Duodenal mucosa (tissue), 2 donors: ENCODE measurements around the gene RASGRP3.
"Not testable (repeated sequence)": the region's sequence is repeated elsewhere in the genome, so short reads cannot be mapped to it uniquely, and the experiment has no call there.

Experiments used
- H3K27ac ChIP-seq: one replicate; pipeline ENCODE4 v1.7.0; 2013; ENCODE audit warnings: low read depth, low read length
- H3K27me3 ChIP-seq, 2 donors: one replicate each; pipeline ENCODE4 v1.7.0; 2013; ENCODE audit warnings: low read length in 2 of 2, control low read depth in 1 of 2; ENCODE audit not compliant: insufficient read depth in 2 of 2, control insufficient read depth in 1 of 2
- H3K36me3 ChIP-seq, 2 donors: one replicate each; pipeline ENCODE4 v1.7.0; 2013; ENCODE audit warnings: low read length in 2 of 2, control low read depth in 1 of 2; ENCODE audit not compliant: insufficient read depth in 2 of 2, control insufficient read depth in 1 of 2
- H3K4me1 ChIP-seq, 2 donors: one replicate each; pipeline ENCODE4 v1.7.0; 2013; ENCODE audit warnings: low read length in 2 of 2, control low read depth in 1 of 2; ENCODE audit not compliant: insufficient read depth in 2 of 2, control insufficient read depth in 1 of 2
- H3K4me3 ChIP-seq, 2 donors: one replicate each; pipeline ENCODE4 v1.7.0; 2013; ENCODE audit warnings: low read length in 2 of 2, low read depth in 1 of 2
- H3K9ac ChIP-seq, 2 donors: one replicate each; pipeline ENCODE4 v1.7.0; 2013; ENCODE audit warnings: low read length in 2 of 2, low read depth in 1 of 2
- H3K9me3 ChIP-seq, 2 donors: one replicate each; pipeline ENCODE4 v1.7.0; 2013; ENCODE audit warnings: low read length in 2 of 2, control low read depth in 1 of 2; ENCODE audit not compliant: control insufficient read depth in 1 of 2

RASGRP3 gene

DNA sequence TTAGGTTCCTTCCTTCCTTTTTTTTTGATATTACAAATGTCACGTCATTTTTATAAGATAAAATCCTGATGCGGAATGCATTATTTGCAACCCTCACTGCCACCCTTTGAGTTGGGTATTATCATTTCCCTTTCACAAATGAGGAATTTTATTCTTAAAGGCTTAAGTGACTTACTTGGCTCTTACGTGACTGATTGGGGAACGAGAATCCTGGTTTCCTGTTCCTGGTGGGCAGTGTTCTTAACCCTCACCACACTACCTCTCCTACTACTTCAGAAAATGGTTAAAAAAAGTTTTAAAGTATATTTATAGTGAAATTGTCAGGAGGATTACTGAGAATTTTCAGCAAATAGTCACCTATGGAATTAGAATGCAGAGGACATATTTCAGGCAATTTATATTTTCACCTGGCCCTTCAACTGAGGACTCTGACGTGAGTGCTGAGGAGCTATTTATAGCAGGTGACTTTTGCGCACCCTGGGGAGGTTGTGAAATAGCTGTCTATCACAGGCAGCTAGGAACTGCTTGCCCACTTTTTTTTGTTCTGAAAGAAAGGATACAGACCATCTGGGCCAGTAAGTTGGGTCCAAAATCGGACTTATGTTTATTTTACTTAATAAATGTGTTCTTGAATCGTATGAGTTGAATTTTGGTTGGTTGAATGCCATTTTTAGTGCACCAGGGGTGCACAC is 18.7 kb upstream of the RASGRP3 start:
- H3K4me3 ChIP-seq: no peak overlapping the region
- no peak overlapping the region for H3K27ac ChIP-seq
- H3K27me3 ChIP-seq: no peaks in the 10 kb centered on the region
- H3K4me1 ChIP-seq: no peaks in the 10 kb centered on the region
- H3K9me3 ChIP-seq: peaks cover 0 to under 1% of the 10 kb centered on the region in 2 donors
- H3K36me3 ChIP-seq: no peaks in the 10 kb centered on the region
- H3K9ac ChIP-seq: no peak overlapping the region

DNA sequence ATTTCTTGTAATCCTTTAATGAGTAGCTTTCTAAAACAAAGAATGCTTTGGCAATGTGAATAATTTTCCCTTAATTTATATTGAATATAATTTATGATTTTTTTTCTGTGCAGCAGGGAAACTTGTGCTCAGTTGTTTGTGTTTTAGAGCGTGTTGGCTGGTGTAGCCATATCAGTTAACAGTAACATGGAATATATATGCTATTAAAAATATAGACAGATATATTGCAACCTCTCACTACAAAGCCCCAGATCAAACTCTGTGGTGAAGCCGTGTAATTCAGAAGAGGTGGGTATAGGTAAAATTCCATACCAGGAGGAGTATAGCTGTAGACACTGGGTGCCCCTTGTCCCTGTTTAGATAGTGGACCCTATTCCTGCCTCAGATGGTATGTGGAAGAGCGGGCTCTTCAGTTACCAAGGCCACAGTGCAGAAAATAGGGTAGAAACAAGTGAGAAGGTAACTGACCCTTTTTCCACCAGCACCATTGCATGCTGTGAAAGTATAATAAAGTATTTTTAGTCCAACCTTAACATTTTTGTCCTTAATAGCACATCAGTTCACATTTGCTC is 18.1 kb upstream of the RASGRP3 start:
- H3K9me3 ChIP-seq: no peaks in the 10 kb centered on the region
- H3K36me3 ChIP-seq: no peaks in the 10 kb centered on the region
- H3K27ac ChIP-seq: no peak overlapping the region
- H3K4me1 ChIP-seq: no peaks in the 10 kb centered on the region
- H3K27me3 ChIP-seq: no peaks in the 10 kb centered on the region
- H3K9ac ChIP-seq: no peak overlapping the region
- no peak overlapping the region for H3K4me3 ChIP-seq

DNA sequence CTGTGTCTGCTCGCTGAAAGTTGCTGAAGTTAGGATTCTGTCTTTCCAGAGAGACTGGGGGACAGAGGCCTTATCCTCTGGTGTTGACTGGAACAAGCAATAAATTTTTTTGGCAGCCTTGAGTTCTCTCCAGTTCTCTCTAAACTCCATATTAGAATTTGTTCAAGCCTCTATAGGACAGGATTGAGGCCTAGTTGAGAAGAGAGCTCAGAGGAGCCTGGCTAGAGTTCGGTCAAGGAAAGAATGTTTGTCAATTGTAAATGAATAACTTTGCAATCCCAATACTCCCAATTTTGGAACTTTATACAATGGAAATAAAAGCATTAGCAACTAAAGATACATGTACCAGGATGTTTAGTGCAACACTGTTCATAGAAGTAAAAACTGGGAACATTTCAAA is 16.7 kb upstream of the RASGRP3 start:
- Histone ChIP-seq H3K4me3 (no peak overlapping the region), H3K27ac (no peak overlapping the region)

DNA sequence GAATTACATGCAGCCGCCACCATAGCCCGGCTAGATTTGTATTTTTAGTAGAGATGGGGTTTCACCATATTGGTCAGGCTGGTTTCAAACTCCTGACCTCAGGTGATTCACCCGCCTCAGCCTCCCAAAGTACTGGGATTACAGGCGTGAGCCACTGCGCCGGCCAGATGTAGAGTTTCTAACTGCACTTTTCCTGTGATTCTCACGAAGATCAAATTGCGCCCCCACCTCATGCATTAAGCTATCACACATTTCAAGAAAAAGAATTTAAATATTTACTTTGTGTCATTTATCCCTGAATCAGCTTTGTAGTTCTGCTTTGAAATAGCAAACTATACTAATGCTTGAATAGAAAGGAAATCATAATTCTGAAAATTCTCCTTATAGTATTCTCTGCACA is 13.9 kb upstream of the RASGRP3 start:
- not testable (repeated sequence) for H3K27ac ChIP-seq, H3K36me3 ChIP-seq, H3K4me1 ChIP-seq

More for the DNA sequence above, 16.7 kb upstream of the RASGRP3 start:
- H3K27me3 ChIP-seq: no peaks in the 10 kb centered on the region
- no peak overlapping the region for H3K9ac ChIP-seq
- no peaks in the 10 kb centered on the region for H3K4me1 ChIP-seq
- H3K36me3 ChIP-seq: no peaks in the 10 kb centered on the region
- H3K9me3 ChIP-seq: no peaks in the 10 kb centered on the region

DNA sequence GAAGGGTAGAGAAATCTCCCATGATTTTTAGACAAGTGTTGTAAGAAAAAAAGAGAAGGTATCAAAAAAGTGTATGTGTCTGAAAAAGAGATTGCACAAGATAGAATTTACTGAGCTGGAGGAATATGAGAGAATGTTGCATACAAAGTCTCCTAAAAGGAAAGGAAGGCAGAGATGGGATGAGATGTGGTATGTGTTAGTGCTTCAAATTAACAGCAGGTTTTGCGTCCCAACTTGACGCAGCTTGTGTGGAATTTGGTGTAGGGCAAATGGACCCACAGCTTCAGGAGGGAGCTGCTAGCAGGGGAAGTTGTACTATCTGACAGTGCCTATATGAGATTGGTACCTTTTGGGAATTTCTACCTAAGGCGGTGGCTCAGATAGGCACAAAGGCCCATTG is 9.0 kb upstream of the RASGRP3 start:
- no peak overlapping the region for H3K9ac ChIP-seq
- no peaks in the 10 kb centered on the region for H3K4me1 ChIP-seq
- no peak overlapping the region for H3K27ac ChIP-seq
- H3K36me3 ChIP-seq: no peaks in the 10 kb centered on the region
- no peaks in the 10 kb centered on the region for H3K9me3 ChIP-seq
- H3K4me3 ChIP-seq: no peak overlapping the region
- H3K27me3 ChIP-seq: no peaks in the 10 kb centered on the region

More for the DNA sequence above, 13.9 kb upstream of the RASGRP3 start:
- H3K9me3 ChIP-seq, H3K9ac ChIP-seq, H3K4me3 ChIP-seq, H3K27me3 ChIP-seq: not testable (repeated sequence)

DNA sequence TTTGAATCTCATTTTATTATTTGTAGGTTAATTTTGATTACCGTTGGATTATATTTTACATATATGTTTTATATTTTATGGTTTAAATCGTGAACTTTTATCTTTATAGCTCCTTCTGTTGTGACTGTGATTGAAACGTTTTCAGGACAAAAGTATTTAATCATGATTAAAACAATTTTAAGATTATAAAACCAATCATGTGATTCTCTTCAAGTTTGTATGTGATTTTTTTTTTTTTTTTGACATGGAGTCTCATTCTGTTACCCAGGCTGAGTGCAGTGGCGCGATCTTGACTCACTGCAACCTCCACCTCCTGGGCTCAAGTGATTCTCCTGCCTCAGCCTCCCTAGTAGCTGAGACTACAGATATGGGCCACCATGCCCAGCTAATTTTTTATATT is 7.2 kb upstream of the RASGRP3 start:
- Histone ChIP-seq H3K4me1 (no peaks in the 10 kb centered on the region), H3K9me3 (no peaks in the 10 kb centered on the region), H3K4me3 (no peak overlapping the region), H3K9ac (no peak overlapping the region), H3K36me3 (no peaks in the 10 kb centered on the region), H3K27me3 (no peaks in the 10 kb centered on the region), H3K27ac (no peak overlapping the region)

DNA sequence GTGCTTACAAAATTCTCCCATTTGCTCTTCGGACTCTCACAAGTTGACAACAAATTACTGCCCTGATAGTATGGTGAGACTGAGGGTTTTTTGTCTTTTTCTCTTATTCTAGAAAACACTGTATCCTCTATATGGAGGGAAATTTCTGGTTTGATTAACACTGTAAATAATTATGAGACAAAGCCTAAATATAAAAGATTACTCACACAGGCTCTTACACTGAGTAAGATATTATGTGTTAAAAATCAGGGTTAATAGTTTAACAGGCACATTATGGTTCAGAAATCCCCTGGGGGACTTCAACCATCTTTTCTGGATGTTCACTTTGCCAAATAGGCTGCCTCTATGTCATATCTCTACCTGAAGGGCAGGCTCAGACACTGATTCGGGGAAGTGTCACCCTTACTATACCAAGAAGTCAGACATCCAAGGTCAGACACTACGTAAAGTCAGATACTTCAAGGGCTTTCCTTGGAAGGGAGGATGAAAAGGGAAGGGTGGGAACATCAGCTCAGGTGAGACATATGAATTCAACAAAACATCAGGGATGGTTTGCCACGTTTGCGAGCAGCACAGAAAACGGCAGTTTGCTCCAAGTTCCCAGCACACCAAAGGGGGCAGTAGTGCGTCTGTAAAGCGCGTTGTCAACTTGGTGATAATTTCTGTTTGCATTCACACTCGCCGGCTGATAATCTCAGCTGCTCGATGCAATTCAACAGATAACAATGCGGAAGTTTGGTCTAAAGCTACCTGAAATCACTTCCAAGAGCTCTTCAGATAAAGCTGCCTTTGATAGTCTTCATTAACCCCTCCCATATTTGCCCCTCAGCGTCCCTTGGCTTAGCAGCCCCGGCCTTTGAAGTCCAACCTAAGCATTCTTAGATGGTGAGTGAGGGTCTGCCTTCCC is 972 bp upstream of the RASGRP3 start:
- Histone ChIP-seq H3K36me3 (no peaks in the 10 kb centered on the region), H3K4me3 (peak overlapping the region; percentile 85 to 90), H3K9ac (peak overlapping the region; percentile 59 to 68), H3K27me3 (no peaks in the 10 kb centered on the region), H3K27ac (peak overlapping the region; percentile 82), H3K4me1 (peaks cover 13 to 25% of the 10 kb centered on the region in 2 donors), H3K9me3 (no peaks in the 10 kb centered on the region)

DNA sequence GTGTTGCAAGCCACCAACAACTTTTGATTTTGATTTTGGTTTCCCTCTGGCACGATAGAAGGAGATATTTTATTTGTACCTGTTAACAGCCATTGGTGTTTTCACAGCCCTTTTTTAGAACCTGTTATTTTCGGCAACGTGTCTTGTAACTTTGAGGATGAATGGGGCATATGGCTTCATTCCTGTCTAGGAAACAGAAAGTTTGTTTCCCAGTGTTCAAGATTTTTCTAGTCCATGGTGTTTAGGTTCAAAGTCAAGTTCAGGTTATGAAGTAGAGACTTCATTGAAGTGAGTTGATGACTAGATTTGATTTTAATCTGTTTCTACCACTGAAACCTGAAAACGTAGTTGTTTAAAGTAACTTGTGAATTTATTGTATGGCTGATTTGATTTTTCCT is 343 bp downstream of the RASGRP3 start:
- peak overlapping the region; percentile 59 to 68 for H3K9ac ChIP-seq
- H3K36me3 ChIP-seq: no peaks in the 10 kb centered on the region
- H3K27me3 ChIP-seq: no peaks in the 10 kb centered on the region
- no peaks in the 10 kb centered on the region for H3K9me3 ChIP-seq
- H3K4me1 ChIP-seq: peaks cover 17 to 25% of the 10 kb centered on the region in 2 donors
- peak overlapping the region; percentile 82 for H3K27ac ChIP-seq
- peak overlapping the region; percentile 85 to 90 for H3K4me3 ChIP-seq

DNA sequence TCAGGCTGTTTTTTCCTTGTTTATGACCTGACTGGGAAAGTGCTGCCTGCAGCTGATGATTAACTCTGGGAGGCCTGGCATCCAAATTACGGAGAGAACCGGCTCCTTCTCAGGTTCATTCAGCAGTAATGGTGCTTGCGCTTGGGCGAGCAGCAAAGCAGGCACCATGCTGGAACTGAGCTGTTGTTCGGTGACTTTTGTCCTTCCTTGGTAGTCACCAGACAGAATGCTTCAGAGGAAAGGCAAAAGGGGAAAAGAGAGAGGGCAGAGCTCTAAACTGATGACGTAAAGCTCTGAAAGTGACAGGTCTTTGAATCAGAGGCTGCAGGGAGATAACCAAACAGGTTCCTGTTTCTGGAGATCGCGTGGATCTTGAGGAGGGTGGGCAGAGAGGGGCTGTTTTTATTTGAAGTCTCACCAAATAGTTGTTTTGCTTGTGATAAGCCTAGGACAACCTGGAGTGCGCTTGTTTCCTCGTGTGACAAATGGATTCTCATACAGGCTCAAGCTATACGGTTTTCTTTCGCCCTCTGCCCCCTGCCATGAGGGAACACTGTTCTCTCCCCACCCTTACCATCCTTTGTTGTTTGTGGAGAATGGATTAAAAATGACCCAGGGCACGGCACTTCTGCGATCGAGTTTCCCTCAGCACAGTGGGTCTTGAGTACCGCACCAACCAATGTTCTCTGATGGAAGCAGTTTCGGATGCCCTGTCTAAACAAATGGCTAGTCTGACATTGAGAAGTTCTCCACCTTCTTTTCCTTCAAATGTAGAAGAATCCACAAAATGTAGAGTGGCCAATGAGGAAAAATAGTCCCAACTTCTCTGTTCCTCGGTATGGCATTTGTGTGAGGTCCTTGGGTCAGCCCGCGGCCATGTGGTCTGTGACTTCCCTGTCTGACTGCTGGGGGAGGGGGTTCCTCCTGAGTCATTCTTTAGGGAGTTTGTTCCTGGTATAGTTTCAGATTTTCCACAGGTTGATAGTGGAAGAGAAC is 1.3 kb downstream of the RASGRP3 start:
- Histone ChIP-seq H3K27ac (peak overlapping the region; percentile 82), H3K9ac (peak overlapping the region in 1 of 2 donors; percentile 68), H3K36me3 (no peaks in the 10 kb centered on the region), H3K27me3 (no peaks in the 10 kb centered on the region), H3K4me3 (peak overlapping the region; percentile 85 to 90), H3K9me3 (no peaks in the 10 kb centered on the region), H3K4me1 (peaks cover 17 to 25% of the 10 kb centered on the region in 2 donors)
